HG03575 (cell line): ENCODE data around the gene OSBPL10.

Experiments used
- ATAC-seq: cut with Tn5 transposase; IDR thresholded peaks from one replicate; pipeline ENCODE4 v1.9.1; 2021; ENCODE audit not compliant: unreplicated experiment, insufficient number of reproducible peaks, low FRiP score; ENCODE audit errors: extremely low read depth

The OSBPL10 gene

GRCh38 chr3:31634476-31634875 lies 346.6 kb downstream of the OSBPL10 start:
- ATAC-seq: no peak

- ATAC-seq: no peak
These were observed 352.0 kb downstream of the OSBPL10 start for GRCh38 chr3:31629054-31629453.

DNA sequence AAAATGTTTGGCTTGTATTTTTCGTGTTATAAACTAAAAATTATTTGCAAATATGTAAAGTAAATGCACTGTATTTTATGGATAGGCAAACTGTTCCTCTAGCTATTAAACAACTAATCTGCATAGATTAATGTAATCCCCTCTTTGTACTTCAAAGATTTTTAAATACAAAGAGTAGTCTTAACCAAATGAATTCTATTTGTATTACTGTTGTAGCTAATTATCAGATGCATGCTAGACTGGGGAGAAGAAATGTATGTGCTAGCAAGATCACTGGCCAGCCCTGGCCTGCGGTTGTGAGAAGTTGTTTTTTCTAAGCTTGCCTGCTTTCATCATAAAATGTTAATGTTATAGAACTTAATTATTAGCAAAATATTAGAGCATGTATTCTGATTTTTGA lies 355.7 kb downstream of the OSBPL10 start:
- ATAC-seq: no peak

DNA sequence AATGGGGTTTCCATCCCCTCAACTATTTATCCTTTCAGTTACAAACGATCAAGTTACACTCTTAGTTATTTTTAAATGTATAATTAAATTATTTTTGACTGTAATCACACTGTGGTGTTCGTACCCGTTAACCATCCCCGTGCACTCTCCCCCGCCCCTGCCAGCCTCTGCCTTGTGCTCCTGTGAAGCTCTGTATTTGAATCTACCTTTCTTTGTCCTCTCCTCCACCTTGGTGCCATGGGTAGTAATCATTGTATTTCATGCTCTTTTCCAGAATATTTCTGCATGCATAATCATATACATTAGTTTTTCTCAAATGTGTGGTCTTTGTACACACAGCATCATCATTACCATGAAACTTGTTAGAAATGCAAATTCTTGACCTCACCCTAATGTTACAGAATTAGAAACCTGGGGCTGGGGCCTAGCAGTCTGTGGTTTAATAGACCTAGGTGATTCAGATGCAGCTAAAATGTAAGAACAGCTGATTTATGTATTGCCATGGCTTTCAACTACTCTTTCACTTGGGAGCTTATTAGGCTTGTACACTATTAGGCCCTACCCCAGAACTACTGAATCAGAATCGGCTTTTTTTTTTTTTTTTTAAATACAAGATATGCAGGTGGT lies 356.9 kb downstream of the OSBPL10 start:
- no peak for ATAC-seq

DNA sequence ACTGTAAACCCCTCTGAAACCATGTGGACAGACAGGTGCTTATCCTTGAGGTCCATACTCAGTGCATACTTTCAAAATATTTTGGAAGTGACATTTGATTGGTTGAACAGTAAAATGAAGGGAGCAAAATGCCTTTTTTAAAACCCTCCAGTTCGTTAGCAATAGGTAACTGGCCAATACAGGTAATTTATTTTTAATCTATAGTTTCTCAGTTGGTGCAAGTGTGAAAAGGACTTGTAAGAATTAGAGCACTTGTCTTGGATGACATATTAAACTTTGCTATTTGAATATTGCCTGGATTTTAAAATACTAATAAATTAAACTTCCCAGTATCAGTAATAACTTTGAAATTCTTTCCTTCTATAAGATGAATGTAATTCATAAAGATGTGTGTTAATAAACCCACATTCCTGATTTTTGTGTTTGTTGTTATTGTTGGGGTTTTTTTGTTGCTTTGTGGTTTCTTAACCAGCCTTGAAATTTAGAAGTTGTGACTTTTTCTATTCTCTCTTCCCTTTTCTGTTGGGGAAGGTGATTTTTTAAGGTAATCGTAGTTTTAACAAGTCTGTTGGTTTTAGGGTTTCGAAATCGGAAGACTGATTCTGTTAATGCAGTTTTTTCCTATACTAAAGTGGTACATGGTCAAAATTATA lies 358.3 kb downstream of the OSBPL10 start:
- ATAC-seq: no peak

GRCh38 chr3:31621314-31621713 lies 359.7 kb downstream of the OSBPL10 start:
- ATAC-seq: no peak

DNA sequence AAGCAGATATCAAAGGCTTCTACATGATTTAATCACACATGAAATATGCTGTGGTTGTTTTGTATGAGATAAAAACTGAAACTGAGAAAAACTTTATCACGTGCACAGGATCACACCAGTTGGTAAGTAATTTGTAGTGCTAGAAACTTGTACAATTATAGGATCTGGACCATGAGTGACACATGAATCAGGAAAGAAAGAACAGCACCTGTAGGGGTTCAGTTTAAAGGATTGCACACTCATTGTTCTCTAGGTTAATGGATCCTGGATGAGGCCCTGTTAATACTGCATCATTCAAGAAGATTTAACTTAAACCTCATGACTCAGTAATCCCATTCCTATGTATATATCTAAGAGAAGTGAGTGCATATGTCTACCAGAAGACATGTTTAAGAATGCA lies 360.4 kb downstream of the OSBPL10 start:
- ATAC-seq: no peak

DNA sequence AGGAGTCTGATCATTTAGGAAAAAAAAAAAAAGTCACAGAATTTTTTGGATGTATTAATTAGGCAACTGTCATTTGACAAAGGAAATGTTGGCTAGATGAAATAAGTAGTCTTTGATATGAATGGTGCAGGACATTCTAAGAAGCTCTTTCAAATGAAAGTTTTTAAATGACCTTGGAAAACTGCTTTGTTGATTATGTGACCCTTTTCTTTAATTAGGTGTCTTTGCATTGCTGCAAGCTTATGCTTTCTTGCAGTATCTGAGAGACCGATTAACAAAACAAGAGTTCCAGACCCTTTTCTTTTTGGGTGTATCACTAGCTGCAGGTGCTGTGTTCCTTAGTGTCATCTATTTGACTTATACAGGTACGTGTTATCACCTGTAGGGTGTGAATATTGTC lies 364.4 kb downstream of the OSBPL10 start:
- ATAC-seq: no peak

DNA sequence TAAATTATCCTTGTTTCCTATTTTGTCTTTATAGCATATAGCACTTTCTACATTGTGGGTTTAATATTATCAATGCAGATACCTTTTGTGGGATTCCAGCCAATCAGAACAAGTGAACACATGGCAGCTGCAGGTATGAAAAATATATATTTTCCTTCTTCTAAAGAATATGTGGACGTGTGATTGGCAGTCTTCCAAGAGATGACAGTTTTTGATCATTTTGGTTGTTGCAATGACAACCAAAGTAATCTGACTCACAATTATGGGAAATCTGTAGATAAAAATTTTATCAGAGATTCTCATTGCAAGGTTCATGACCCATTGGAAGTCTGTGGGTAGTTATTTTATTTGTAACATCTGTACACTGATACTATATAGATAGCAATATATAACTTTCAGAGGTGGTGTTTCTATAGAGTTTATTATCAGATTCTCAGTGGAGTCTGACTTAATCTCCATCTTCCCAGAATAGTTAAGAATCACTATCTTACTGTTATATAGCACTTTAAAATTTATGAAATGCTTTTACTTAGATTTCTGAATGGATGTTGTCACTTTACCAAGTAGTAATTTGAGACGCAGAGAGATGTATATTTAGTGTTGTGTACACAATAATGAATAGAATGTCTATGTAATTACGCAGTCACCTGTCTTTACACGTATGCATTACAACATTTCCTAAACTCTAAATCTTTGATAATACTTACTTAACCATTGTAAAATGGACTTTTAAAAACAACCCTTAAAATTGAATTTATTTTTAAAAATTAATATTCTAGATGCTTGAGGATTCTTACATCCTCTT lies 365.8 kb downstream of the OSBPL10 start:
- no peak for ATAC-seq

DNA sequence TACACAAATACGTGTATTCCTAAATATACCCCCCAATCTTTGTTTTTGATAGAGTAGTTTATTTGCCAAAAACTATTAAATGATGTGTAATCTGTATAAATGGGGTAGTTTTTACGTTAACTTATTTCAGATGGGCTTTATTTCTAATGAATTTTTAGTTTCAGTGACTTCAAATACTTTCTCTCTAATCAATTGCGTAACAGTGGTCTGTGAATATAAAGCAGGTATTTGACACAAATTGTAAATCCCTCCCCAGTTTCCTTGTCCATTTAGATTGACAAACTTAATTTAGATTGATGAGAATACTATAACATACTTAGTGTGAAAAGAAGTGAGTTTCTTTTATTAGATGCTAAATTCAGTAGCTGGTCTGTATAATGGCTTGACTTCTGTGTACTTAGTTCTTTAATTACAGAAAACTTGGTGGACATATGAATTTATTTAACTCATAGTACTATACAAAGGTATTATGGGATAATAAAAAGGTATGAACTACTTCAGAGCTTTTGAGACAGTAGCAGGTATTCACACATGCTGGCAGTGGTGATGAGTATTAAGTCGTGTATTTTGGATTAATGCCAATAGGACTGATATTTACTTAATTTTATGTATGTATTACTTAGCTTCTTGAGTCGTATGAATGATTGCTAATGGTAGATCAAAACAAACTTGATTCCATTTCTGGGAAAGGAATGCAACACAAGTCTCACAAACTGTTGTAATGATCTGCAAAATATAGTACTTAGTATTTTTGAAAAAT lies 366.7 kb downstream of the OSBPL10 start:
- ATAC-seq: no peak

- no peak for ATAC-seq
These were observed 367.4 kb downstream of the OSBPL10 start for GRCh38 chr3:31613654-31614053.

DNA sequence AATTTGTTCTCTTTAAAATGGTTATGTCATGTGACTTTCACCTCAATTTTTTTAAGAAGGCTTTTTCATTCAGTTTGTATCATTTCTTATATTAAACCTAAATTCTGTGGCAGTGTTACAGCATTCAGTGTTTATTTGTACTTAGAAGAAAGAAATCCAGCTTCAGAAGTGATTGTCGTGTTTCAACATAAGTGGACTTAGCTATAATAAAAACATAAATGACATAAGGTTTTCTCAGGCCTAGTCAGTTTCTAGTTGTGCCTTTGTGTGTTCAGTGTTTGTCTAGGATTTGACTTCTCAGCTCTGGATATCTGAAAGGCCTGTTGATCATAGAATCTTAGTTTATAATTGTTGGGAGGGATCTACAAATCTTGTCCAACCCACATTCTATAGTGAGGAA lies 367.9 kb downstream of the OSBPL10 start:
- ATAC-seq: no peak
